DOHH2 (cell line): ENCODE data around the gene SLC27A2.

Source experiments
- H3F3A ChIP-seq: fragments of 200-600 bp; sonication (generic), shearing (Covaris generic); 2 replicates; pipeline ENCODE4 v1.6.0; 2016; ENCODE audit warnings: antibody characterized with exemption, mild to moderate bottlenecking; ENCODE audit not compliant: control insufficient read depth, insufficient read depth
- H3K27ac ChIP-seq: fragments of 200-600 bp; sonication (generic); 2 replicates; pipeline ENCODE4 v1.5.1; 2014; ENCODE audit warnings: low read depth, mild to moderate bottlenecking, low read length, moderate library complexity
- H3K27me3 ChIP-seq: fragments of 200-600 bp; sonication (generic); 2 replicates; pipeline ENCODE4 v1.6.1; 2014; ENCODE audit warnings: mild to moderate bottlenecking, low read length, mixed read lengths; ENCODE audit not compliant: control insufficient read depth
- H3K36me3 ChIP-seq: fragments of 200-600 bp; sonication (generic); 2 replicates; pipeline ENCODE4 v1.6.1; 2014; ENCODE audit warnings: mild to moderate bottlenecking, low read length, moderate library complexity, mixed read lengths; ENCODE audit not compliant: control insufficient read depth
- H3K4me1 ChIP-seq: fragments of 200-600 bp; sonication (generic); 2 replicates; pipeline ENCODE4 v1.6.1; 2014; ENCODE audit warnings: mild to moderate bottlenecking, low read length, mixed read lengths; ENCODE audit not compliant: control insufficient read depth
- H3K4me2 ChIP-seq: fragments of 200-600 bp; sonication (generic); 2 replicates; pipeline ENCODE4 v1.6.0; 2014; ENCODE audit warnings: mild to moderate bottlenecking, low read length, moderate library complexity
- H3K4me3 ChIP-seq: fragments of 200-600 bp; sonication (generic); 2 replicates; pipeline ENCODE4 v1.5.1; 2014; ENCODE audit warnings: mild to moderate bottlenecking, low read length, mixed read lengths
- H3K79me2 ChIP-seq: fragments of 200-600 bp; sonication (generic); 2 replicates; pipeline ENCODE4 v1.6.1; 2014; ENCODE audit warnings: mild to moderate bottlenecking, low read length, mixed read lengths; ENCODE audit not compliant: control insufficient read depth
- H3K9me2 ChIP-seq: fragments of 200-600 bp; sonication (generic); replicated peaks from 2 replicates; pipeline ENCODE4 v1.6.1; 2014; ENCODE audit warnings: mild to moderate bottlenecking, low read length, mixed read lengths; ENCODE audit not compliant: control insufficient read depth
- H3K9me3 ChIP-seq: fragments of 200-600 bp; sonication (generic); 2 replicates; pipeline ENCODE4 v1.6.1; 2014; ENCODE audit warnings: antibody characterized with exemption, low read length, mixed read lengths; ENCODE audit not compliant: control insufficient read depth, insufficient read depth
- H4K20me1 ChIP-seq: fragments of 200-600 bp; sonication (generic); 2 replicates; pipeline ENCODE4 v1.6.0; 2014; ENCODE audit warnings: low read depth, mild to moderate bottlenecking, antibody characterized with exemption, low read length, moderate library complexity; ENCODE audit not compliant: control insufficient read depth, insufficient read depth
- EZH2phosphoT487 ChIP-seq: fragments of 200-600 bp; sonication (generic); IDR thresholded peaks from 2 replicates; pipeline ENCODE4 v1.6.1; 2017; ENCODE audit warnings: borderline replicate concordance, mild to moderate bottlenecking, antibody characterized with exemption, low read length, moderate library complexity, mixed read lengths
- TF ChIP-seq, protein P1 (sequence below): fragments of 200-600 bp; sonication (generic); IDR thresholded peaks from one replicate; pipeline ENCODE4 v1.5.1; 2014; ENCODE audit warnings: antibody characterized with exemption, mild to moderate bottlenecking, low read depth, low read length; ENCODE audit not compliant: poor library complexity, severe bottlenecking

Gene SLC27A2

DNA sequence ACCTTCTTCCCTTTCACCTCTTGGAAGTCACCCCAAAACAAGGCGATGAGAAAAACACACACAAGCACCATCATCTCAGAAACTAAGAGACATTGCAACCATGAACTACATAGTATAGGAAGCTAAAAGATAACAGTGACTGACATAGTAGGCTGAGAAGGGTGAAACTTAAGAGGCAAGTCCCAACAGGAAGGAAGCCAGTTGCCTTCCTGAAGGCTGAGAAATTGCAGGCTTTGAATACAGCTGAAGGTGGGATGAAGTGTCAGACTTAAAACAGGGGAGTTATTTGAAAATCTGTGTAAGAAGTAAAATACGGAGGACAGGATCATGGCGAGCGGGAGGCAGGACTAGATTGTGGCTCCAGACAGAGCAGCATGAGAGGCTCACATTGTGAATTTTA lies 27.8 kb downstream of the SLC27A2 start:
- no peaks in the 10 kb centered on the region for H3F3A ChIP-seq
- no peak overlapping the region for H3K4me2 ChIP-seq
- H3K79me2 ChIP-seq, result no peaks in the 10 kb centered on the region
- no peaks in the 10 kb centered on the region for H3K36me3 ChIP-seq
- H3K4me3 ChIP-seq, result no peak overlapping the region
- TF ChIP-seq EZH2phosphoT487, result no peak
- TF ChIP-seq, protein P1, sequence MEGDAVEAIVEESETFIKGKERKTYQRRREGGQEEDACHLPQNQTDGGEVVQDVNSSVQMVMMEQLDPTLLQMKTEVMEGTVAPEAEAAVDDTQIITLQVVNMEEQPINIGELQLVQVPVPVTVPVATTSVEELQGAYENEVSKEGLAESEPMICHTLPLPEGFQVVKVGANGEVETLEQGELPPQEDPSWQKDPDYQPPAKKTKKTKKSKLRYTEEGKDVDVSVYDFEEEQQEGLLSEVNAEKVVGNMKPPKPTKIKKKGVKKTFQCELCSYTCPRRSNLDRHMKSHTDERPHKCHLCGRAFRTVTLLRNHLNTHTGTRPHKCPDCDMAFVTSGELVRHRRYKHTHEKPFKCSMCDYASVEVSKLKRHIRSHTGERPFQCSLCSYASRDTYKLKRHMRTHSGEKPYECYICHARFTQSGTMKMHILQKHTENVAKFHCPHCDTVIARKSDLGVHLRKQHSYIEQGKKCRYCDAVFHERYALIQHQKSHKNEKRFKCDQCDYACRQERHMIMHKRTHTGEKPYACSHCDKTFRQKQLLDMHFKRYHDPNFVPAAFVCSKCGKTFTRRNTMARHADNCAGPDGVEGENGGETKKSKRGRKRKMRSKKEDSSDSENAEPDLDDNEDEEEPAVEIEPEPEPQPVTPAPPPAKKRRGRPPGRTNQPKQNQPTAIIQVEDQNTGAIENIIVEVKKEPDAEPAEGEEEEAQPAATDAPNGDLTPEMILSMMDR, result no peak
- no peaks in the 10 kb centered on the region for H3K9me3 ChIP-seq
- no peaks in the 10 kb centered on the region for H3K4me1 ChIP-seq
- H4K20me1 ChIP-seq, result no peaks in the 10 kb centered on the region
- H3K27me3 ChIP-seq, result no peaks in the 10 kb centered on the region
- H3K27ac ChIP-seq, result no peak overlapping the region
- no peaks in the 10 kb centered on the region for H3K9me2 ChIP-seq

DNA sequence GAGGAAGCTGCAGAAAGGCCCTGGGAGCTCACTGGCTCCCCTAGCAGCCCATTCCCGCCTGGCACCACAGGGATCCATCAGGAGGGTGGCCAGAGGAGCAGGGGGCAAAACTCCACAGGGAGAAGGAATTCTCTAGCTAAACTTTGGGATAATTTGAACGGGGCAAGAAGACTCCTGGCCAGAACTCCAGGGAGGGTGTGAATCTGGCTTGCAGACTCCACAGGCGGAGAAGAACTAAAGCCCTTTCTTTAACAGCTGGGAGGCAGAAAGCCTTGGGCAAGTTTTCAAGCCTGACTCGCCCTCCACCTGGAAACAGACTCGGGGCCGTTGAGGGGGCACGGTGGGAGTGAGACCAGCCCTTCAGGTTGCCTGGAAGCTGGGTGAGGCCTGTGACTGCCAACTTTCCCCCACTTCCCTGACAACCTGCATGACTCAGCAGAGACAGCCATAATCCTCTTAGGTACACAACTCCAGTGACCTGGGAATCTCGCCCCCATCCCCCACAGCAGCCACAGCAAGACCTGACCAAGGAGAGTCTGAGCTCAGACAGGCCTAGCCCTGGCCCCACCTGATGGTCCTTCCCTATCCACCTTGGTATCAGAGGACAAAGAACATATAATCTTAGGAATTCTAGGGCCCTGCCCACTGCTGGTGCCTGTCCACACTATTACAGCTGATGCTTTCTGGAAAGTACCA lies 28.6 kb downstream of the SLC27A2 start:
- no peaks in the 10 kb centered on the region for H4K20me1 ChIP-seq
- no peaks in the 10 kb centered on the region for H3K9me2 ChIP-seq
- H3K36me3 ChIP-seq, result no peaks in the 10 kb centered on the region
- no peak for TF ChIP-seq EZH2phosphoT487
- TF ChIP-seq, protein P1, result no peak
- H3K4me3 ChIP-seq, result no peak overlapping the region
- no peak overlapping the region for H3K27ac ChIP-seq
- no peak overlapping the region for H3K4me2 ChIP-seq
- no peaks in the 10 kb centered on the region for H3K27me3 ChIP-seq
- H3K4me1 ChIP-seq, result no peaks in the 10 kb centered on the region
- H3K79me2 ChIP-seq, result no peaks in the 10 kb centered on the region
- H3F3A ChIP-seq, result no peaks in the 10 kb centered on the region
- H3K9me3 ChIP-seq, result no peaks in the 10 kb centered on the region

DNA sequence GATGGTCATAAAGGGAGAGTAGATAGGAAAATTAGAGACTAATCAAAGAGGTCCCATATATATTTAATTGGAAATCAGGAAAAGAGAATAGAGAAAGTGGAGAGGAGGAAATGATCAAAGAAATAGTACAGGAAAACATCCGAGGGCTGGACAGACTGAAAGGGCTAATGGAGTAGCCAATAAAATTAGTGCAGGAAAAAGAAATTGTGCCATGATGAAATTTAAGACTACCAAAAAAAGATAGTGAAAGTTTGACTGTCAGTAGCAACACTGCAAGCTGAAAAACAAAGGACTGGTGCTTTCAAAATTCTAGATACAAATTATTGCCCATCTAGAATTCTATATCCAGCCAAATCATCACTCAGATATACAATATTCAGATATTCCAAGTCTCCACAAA lies 36.3 kb downstream of the SLC27A2 start:
- Histone ChIP-seq H3K27me3 (no peaks in the 10 kb centered on the region), H4K20me1 (no peaks in the 10 kb centered on the region), H3K4me3 (no peak overlapping the region), H3K27ac (no peak overlapping the region), H3K9me2 (no peaks in the 10 kb centered on the region), H3K9me3 (no peaks in the 10 kb centered on the region), H3F3A (no peaks in the 10 kb centered on the region), H3K36me3 (no peaks in the 10 kb centered on the region), H3K4me1 (peaks cover 4% of the 10 kb centered on the region; the same call in 1 of the 2 replicates), H3K79me2 (no peaks in the 10 kb centered on the region), H3K4me2 (no peak overlapping the region)
- TF ChIP-seq, protein P1, result no peak
- no peak for TF ChIP-seq EZH2phosphoT487
